Subcutaneous abdominal adipose tissue (tissue), 5 donors: ENCODE data around the gene LILRA1.
"Not testable (repeated sequence)": the region's sequence is repeated elsewhere in the genome, so short reads cannot be mapped to it uniquely, and the experiment has no call there.

Source experiments
- H3K27ac ChIP-seq: one replicate; pipeline ENCODE4 v1.7.0; 2013; ENCODE audit warnings: low read depth, mild to moderate bottlenecking, inconsistent platforms, low read length, moderate library complexity
- H3K27me3 ChIP-seq, 5 donors: one replicate each; pipeline ENCODE4 v1.7.0; 2013; ENCODE audit warnings: low read length in 5 of 5, inconsistent platforms in 1 of 5; ENCODE audit not compliant: control insufficient read depth in 5 of 5, insufficient read depth in 4 of 5
- H3K36me3 ChIP-seq, 5 donors: one replicate each; pipeline ENCODE4 v1.7.0; 2013; ENCODE audit warnings: low read length in 5 of 5; ENCODE audit not compliant: control insufficient read depth in 5 of 5, insufficient read depth in 5 of 5
- H3K4me1 ChIP-seq, 5 donors: one replicate each; pipeline ENCODE4 v1.7.0; 2013; ENCODE audit warnings: low read length in 5 of 5, mild to moderate bottlenecking in 3 of 5, moderate library complexity in 1 of 5; ENCODE audit not compliant: control insufficient read depth in 5 of 5, insufficient read depth in 5 of 5
- H3K4me3 ChIP-seq, 5 donors: one replicate each; pipeline ENCODE4 v1.7.0; 2013; ENCODE audit warnings: low read length in 5 of 5, low read depth in 1 of 5
- H3K9ac ChIP-seq, 5 donors: one replicate each; pipeline ENCODE4 v1.7.0; 2013; ENCODE audit warnings: low read length in 5 of 5, mild to moderate bottlenecking in 4 of 5, moderate library complexity in 3 of 5
- H3K9me3 ChIP-seq, 5 donors: one replicate each; pipeline ENCODE4 v1.7.0; 2013; ENCODE audit warnings: low read length in 5 of 5; ENCODE audit not compliant: control insufficient read depth in 5 of 5
- donor health status: healthy.
- donor health status: healthy.
- donor health status: healthy.
- donor health status: healthy.
- donor health status: healthy.

Gene LILRA1

DNA sequence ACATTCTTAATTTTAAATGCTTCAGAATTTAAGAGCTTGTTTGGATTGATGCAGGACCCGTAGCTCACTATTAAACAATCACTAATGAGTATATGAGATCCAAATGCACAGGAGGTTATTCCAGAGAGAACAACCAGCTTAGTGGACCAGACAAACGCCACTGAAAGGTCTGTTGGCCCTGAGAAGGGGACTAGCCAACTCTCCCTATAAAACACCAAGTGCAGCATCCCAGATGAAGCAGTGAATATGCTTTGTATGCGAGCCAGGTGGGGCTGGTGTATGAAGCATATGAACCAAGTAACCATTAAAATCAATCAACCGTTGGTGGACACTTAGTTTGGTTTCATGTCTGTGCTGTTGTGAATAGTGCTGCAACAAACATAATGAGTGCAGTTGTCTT, 27.0 kb downstream of the LILRA1 start:
- H3K4me3 ChIP-seq, result no peak overlapping the region
- H3K27ac ChIP-seq, result no peak overlapping the region
- H3K9me3 ChIP-seq, result peaks cover 0 to 5% (median 0%) of the 10 kb centered on the region in 5 donors
- no peak overlapping the region for H3K9ac ChIP-seq
- no peaks in the 10 kb centered on the region for H3K27me3 ChIP-seq
- H3K4me1 ChIP-seq, result no peaks in the 10 kb centered on the region
- no peaks in the 10 kb centered on the region for H3K36me3 ChIP-seq

DNA sequence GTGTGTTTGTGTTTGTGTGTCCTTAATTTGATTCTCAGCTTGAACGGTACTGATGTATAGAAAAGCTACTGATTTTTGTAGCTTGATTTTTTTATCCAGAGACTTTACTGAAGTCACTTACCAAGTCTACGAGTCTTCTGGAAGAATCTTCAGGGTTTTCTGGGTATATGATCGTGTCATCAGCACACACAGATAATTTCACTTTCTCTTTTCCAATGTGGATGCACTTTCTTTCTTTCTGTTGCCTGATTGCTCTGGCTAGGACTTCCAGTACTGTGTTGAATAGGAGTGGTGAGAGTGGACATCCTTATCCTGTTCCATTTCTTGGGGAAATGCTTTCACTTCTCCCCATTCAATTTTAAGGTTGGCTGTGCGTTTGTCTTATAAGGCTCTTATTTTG, 29.0 kb downstream of the LILRA1 start:
- Histone ChIP-seq H3K36me3 (no peaks in the 10 kb centered on the region), H3K9ac (no peak overlapping the region), H3K4me1 (no peaks in the 10 kb centered on the region), H3K9me3 (peaks cover 0 to 6% (median 4%) of the 10 kb centered on the region in 5 donors), H3K27ac (no peak overlapping the region), H3K4me3 (no peak overlapping the region), H3K27me3 (no peaks in the 10 kb centered on the region)

DNA sequence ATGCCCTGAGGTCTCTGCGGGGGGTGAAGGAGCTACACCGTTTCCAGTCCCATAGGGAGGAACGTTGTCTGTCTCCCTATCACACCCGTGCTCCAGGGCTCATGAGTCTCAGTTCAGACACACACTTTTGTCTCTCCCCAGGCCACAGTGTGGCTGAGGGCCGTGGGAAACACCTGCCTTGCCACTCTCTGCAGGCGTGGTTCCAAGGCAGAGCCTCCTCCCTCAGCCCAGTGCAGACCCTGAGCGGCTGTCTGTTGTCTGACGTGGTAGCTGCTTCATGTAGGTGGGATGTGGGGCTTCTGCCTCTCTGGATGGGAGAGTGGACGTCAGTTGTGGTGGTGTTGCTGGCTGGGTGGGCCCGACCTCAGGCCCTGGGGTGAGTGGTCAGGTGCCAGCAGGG, 30.8 kb downstream of the LILRA1 start:
- not testable (repeated sequence) for H3K4me1 ChIP-seq, H3K9ac ChIP-seq, H3K36me3 ChIP-seq, H3K27ac ChIP-seq, H3K9me3 ChIP-seq, H3K27me3 ChIP-seq, H3K4me3 ChIP-seq

GRCh38 chr19:54624934-54625730, 31.7 kb downstream of the LILRA1 start:
- H3K9ac ChIP-seq, H3K4me3 ChIP-seq, H3K27ac ChIP-seq, H3K27me3 ChIP-seq, H3K4me1 ChIP-seq, H3K36me3 ChIP-seq, H3K9me3 ChIP-seq: not testable (repeated sequence)

- H3K4me1 ChIP-seq, result peaks cover 0 to 14% (median 4%) of the 10 kb centered on the region in 5 donors
- peaks cover 0 to 6% (median 4%) of the 10 kb centered on the region in 5 donors for H3K9me3 ChIP-seq
- peaks cover 0 to 11% (median 2%) of the 10 kb centered on the region in 5 donors for H3K27me3 ChIP-seq
- H3K4me3 ChIP-seq, result no peak overlapping the region
- H3K27ac ChIP-seq, result no peak overlapping the region
- no peaks in the 10 kb centered on the region for H3K36me3 ChIP-seq
- no peak overlapping the region for H3K9ac ChIP-seq
Measured at GRCh38 chr19:54626757-54627156, 33.3 kb downstream of the LILRA1 start.

DNA sequence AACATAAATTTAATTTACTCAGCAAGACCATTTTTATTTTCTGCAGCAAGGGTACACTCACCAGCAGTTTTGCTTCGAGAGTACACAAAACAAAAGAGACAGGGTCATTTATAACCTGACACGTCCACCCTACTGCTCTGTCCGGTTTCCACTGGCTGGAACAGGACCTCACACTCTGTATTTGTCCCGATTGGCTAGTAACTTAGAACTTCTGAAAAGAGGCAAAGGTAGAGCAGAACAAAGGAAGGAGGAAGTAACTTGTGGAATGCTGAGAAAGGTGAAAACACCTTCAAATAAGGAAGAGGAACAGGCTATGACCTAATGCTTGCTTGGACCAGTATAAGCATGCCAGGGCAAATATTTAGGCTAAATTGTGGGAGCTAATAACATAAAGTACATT, 34.5 kb downstream of the LILRA1 start:
- Histone ChIP-seq H3K27me3 (peaks cover 0 to 16% (median 5%) of the 10 kb centered on the region in 5 donors), H3K4me1 (peaks cover 0 to 17% (median 4%) of the 10 kb centered on the region in 5 donors)
- H3K27ac ChIP-seq, H3K4me3 ChIP-seq, H3K9me3 ChIP-seq, H3K36me3 ChIP-seq, H3K9ac ChIP-seq: not testable (repeated sequence)

- not testable (repeated sequence) for H3K36me3 ChIP-seq, H3K9me3 ChIP-seq, H3K27ac ChIP-seq
- Histone ChIP-seq H3K4me1 (peaks cover 0 to 17% (median 4%) of the 10 kb centered on the region in 5 donors), H3K4me3 (peak within 1 kb of the TSS; percentile 27 to 52 (median 47)), H3K9ac (peak within 1 kb of the TSS in 1 of 5 donors; percentile 30), H3K27me3 (peaks cover 0 to 16% (median 5%) of the 10 kb centered on the region in 5 donors)
Measured at GRCh38 chr19:54630262-54630661, 36.8 kb downstream of the LILRA1 start, which contains the start of gene LILRB1. TSS of gene LILRB1 (plus strand) at chr19:54630484. CDS start at chr19:54631074, 590 bp downstream.

DNA sequence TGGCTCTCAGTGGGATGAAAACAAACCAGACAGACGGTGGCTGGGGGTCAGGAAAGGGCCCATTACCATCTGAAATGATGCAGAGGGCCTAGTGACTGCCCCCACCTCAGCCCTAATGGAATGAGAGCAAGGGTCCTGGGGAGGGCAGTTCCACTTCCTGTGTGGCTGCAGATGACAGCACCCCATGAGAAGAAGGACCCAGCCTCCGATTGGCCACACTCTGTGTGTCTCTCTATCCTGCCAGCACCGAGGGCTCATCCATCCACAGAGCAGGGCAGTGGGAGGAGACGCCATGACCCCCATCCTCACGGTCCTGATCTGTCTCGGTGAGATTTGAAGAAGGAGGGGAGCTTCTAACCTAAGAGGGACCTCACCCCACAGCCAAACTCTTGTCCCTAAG, 37.4 kb downstream of the LILRA1 start:
- Histone ChIP-seq H3K36me3 (no peaks in the 10 kb centered on the region), H3K27ac (no peak overlapping the region), H3K9me3 (peaks cover 0 to 6% (median 4%) of the 10 kb centered on the region in 5 donors), H3K4me3 (peak overlapping the region; percentile 27 to 52 (median 47)), H3K27me3 (peaks cover 0 to 16% (median 5%) of the 10 kb centered on the region in 5 donors), H3K9ac (peak overlapping the region in 1 of 5 donors; percentile 30), H3K4me1 (peaks cover 0 to 17% (median 4%) of the 10 kb centered on the region in 5 donors)

DNA sequence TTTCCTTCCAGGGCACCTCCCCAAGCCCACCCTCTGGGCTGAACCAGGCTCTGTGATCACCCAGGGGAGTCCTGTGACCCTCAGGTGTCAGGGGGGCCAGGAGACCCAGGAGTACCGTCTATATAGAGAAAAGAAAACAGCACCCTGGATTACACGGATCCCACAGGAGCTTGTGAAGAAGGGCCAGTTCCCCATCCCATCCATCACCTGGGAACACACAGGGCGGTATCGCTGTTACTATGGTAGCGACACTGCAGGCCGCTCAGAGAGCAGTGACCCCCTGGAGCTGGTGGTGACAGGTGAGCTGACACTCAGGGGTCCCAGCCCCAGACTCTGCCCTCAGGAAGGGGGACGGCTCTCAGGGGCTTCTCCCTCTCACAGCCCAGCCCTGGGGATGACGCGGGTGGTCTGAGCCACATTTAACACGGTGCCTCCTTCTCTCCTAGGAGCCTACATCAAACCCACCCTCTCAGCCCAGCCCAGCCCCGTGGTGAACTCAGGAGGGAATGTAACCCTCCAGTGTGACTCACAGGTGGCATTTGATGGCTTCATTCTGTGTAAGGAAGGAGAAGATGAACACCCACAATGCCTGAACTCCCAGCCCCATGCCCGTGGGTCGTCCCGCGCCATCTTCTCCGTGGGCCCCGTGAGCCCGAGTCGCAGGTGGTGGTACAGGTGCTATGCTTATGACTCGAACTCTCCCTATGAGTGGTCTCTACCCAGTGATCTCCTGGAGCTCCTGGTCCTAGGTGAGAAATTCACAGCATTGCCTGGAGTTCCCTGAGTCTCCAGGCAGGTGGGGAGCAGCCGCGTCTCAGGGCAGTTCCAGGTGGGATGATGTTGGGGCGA, 38.3 kb downstream of the LILRA1 start:
- H3K27ac ChIP-seq, H3K4me3 ChIP-seq, H3K36me3 ChIP-seq, H3K9ac ChIP-seq, H3K9me3 ChIP-seq: not testable (repeated sequence)
- Histone ChIP-seq H3K4me1 (peaks cover 0 to 17% (median 4%) of the 10 kb centered on the region in 5 donors), H3K27me3 (peaks cover 0 to 16% (median 5%) of the 10 kb centered on the region in 5 donors)

- H3K4me3 ChIP-seq, H3K36me3 ChIP-seq, H3K9ac ChIP-seq, H3K27ac ChIP-seq, H3K9me3 ChIP-seq: not testable (repeated sequence)
- Histone ChIP-seq H3K4me1 (peaks cover 0 to 17% (median 4%) of the 10 kb centered on the region in 5 donors), H3K27me3 (peaks cover 0 to 16% (median 5%) of the 10 kb centered on the region in 5 donors)
Measured at GRCh38 chr19:54632517-54632916, 39.1 kb downstream of the LILRA1 start.
